GM12878 (cell line): ENCODE measurements around the gene POLR3A. TPM values are rescaled to one million over a fixed set of nuclear protein-coding genes. Genes with fewer than 3 reads are reported as not detected.

ENCODE experiments used
- CBX3 ChIP-seq: fragments of 200-600 bp; sonication (generic); IDR thresholded peaks from 2 replicates; pipeline ENCODE4 v1.6.1; 2016; ENCODE audit warnings: low read depth, borderline replicate concordance
- CEBPB ChIP-seq, 2 experiments: fragments of 150-350 bp in 1 of 2; IDR thresholded peaks; 2 replicates each; pipeline ENCODE4 v1.6.1; 2012 to 2014; ENCODE audit warnings: low read depth in 2 of 2, low read length in 2 of 2, borderline replicate concordance in 1 of 2, inconsistent platforms in 1 of 2
- CHD4 ChIP-seq: fragments of 200-600 bp; sonication (generic); IDR thresholded peaks from 2 replicates; pipeline ENCODE4 v1.6.1; 2016; ENCODE audit warnings: mild to moderate bottlenecking
- HDGF ChIP-seq: fragments of 450-650 bp; IDR thresholded peaks from 2 replicates; pipeline ENCODE4 v1.6.1; 2016; ENCODE audit warnings: antibody characterized with exemption
- KAT2A ChIP-seq: conservative IDR thresholded peaks from 2 replicates; pipeline ENCODE4 v1.6.1; 2011; ENCODE audit warnings: low read depth, low read length; ENCODE audit not compliant: control insufficient read depth
- KLF5 ChIP-seq: fragments of 450-650 bp; IDR thresholded peaks from 2 replicates; pipeline ENCODE4 v1.6.1; 2014; ENCODE audit warnings: mild to moderate bottlenecking; ENCODE audit not compliant: partially characterized antibody
- MYB ChIP-seq: fragments of 150-350 bp; IDR thresholded peaks from 2 replicates; pipeline ENCODE4 v1.6.1; 2014; ENCODE audit warnings: mild to moderate bottlenecking, low read depth, low read length, borderline replicate concordance
- NR2F1 ChIP-seq: fragments of 450-650 bp; conservative IDR thresholded peaks from 2 replicates; pipeline ENCODE4 v1.6.1; 2017; ENCODE audit warnings: mild to moderate bottlenecking
- POLR2AphosphoS2 ChIP-seq: IDR thresholded peaks from 2 replicates; pipeline ENCODE4 v1.6.1; 2011; ENCODE audit warnings: low read depth, mild to moderate bottlenecking, low read length, improper control_type of control experiment, moderate library complexity
- RELA ChIP-seq: fragments of 450-650 bp; IDR thresholded peaks from 2 replicates; pipeline ENCODE4 v1.8.0; 2014; ENCODE audit warnings: borderline replicate concordance; ENCODE audit not compliant: partially characterized antibody
- SREBF1 ChIP-seq: IDR thresholded peaks from 2 replicates; pipeline ENCODE4 v1.6.1; 2012; ENCODE audit warnings: mild to moderate bottlenecking, low read length
- SREBF2 ChIP-seq: IDR thresholded peaks from 2 replicates; pipeline ENCODE4 v1.6.1; 2012; ENCODE audit warnings: mild to moderate bottlenecking, low read length
- SUPT20H ChIP-seq: IDR thresholded peaks from 2 replicates; pipeline ENCODE4 v1.6.1; 2011; ENCODE audit warnings: low read depth, mild to moderate bottlenecking, low read length, moderate library complexity, borderline replicate concordance; ENCODE audit not compliant: control insufficient read depth
- ZNF217 ChIP-seq: fragments of 450-650 bp; IDR thresholded peaks from 2 replicates; pipeline ENCODE4 v1.6.1; 2017; ENCODE audit warnings: antibody characterized with exemption, mild to moderate bottlenecking
- ZNF384 ChIP-seq: IDR thresholded peaks from 2 replicates; pipeline ENCODE4 v1.6.1; 2012; ENCODE audit warnings: low read depth, mild to moderate bottlenecking, low read length, improper control_type of control experiment, borderline replicate concordance
- polyA plus RNA-seq, 11 experiments: library from polyadenylated mRNA; depleted of rRNA in 4 of 11; unstranded in 6 of 11; stranded (reverse) in 5 of 11; fragments of >200 nt; fragmentation: Nextera tagmentation in 4 of 11; fragmentation: Illumina TruSeq in 1 of 11; extraction: Ambion mirVana in 4 of 11; extraction: Trizol in 1 of 11; gene quantifications; 1 replicate in 1 of 11; 2 replicates in 10 of 11; pipeline versions ENCODE4 v1.2.1 to v1.2.3, GENCODE V29; 2011 to 2016; ENCODE audit warnings: inconsistent platforms in 2 of 11, missing spikeins in 2 of 11, low read depth in 1 of 11
- total RNA-seq, 4 experiments: library from RNA; depleted of rRNA in 3 of 4; stranded (reverse); fragments of >200 nt in 3 of 4; fragmentation: Illumina TruSeq in 1 of 4; extraction: Trizol in 1 of 4; gene quantifications; 2 replicates each; pipeline versions ENCODE4 v1.2.1 to v1.2.3, GENCODE V29; 2013 to 2021
- TF ChIP-seq, protein P1 (sequence below): IDR thresholded peaks from 2 replicates; pipeline ENCODE4 v1.6.1; 2012; ENCODE audit warnings: low read depth, low read length, improper control_type of control experiment
- TF ChIP-seq, protein P2 (sequence below): IDR thresholded peaks from 2 replicates; pipeline ENCODE4 v1.6.1; 2012; ENCODE audit warnings: low read depth, low read length, improper control_type of control experiment
- TF ChIP-seq, protein P3 (sequence below): IDR thresholded peaks from 2 replicates; pipeline ENCODE4 v1.6.1; 2011; ENCODE audit warnings: low read depth, mild to moderate bottlenecking, low read length, moderate library complexity, borderline replicate concordance; ENCODE audit errors: extremely low read depth
- TF ChIP-seq, protein P4 (sequence below): fragments of 450-650 bp; IDR thresholded peaks from 2 replicates; pipeline ENCODE4 v1.6.1; 2017; ENCODE audit warnings: low read depth, mild to moderate bottlenecking, moderate library complexity

POLR3A gene
- total and polyA plus RNA-seq, 10 of the 15 experiments (the other 5 are each of a cell fraction or from before 2014, with no cell fraction given) = 5.4 to 20.4 (median 14.4) TPM

DNA sequence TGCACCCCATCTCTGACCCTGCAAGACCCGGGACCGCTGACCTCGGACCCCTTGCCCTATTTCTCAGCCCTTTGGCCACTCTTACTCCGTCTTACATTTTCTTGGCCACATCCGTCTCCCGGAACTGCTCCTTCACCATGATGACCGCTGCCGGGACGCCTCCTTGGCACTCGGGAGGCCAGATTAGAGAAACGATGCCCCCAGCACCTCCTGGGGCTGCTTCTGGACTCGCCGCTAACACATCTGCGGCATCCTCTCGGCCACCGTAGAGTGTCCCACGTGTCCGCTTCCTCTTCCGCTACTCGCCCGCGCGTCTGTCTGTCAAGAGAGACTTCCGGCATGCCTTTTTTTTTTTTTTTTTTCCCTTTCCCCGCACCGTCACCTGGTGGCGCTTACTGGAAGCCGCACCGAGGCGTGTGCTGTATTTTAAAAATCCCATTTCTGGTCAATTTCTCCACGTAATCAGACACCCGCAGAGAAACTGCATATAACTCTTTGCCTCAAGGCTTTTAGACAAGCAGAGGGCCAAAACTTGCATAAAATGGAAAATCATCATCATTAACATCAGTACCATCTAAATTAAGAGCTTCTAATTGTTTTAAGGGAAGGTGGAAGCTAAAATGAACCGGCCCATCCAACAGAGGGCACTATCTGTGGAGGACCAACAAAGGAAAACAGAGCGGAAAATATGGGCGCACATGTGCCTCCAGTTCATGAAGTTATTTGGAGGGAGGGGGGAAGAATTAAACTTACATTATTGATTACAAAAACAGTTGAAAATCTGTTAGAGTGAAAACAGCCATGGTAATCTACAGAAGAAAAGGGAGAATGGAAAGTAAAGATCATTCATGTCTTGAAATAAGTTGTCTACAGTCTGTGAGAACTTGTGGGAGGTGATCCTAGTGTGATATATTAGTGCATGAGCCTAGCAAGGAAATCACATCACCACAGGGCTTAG, at the start of gene POLR3A (continued):
- TF ChIP-seq CHD4 = no peak
- no peak for TF ChIP-seq SUPT20H
- no peak for TF ChIP-seq KAT2A
- no peak for TF ChIP-seq CEBPB (IDR thresholded peaks at IDR 0.05; ENCODE audit: borderline replicate concordance in 1 of 2, low read depth in 2 of 2, low read length in 2 of 2)
- TF ChIP-seq RELA = peak; percentile 84
- TF ChIP-seq KLF5 = peak; percentile 43
- TF ChIP-seq, protein P1, sequence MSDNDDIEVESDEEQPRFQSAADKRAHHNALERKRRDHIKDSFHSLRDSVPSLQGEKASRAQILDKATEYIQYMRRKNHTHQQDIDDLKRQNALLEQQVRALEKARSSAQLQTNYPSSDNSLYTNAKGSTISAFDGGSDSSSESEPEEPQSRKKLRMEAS = peak; percentile 85
- TF ChIP-seq, protein P2, sequence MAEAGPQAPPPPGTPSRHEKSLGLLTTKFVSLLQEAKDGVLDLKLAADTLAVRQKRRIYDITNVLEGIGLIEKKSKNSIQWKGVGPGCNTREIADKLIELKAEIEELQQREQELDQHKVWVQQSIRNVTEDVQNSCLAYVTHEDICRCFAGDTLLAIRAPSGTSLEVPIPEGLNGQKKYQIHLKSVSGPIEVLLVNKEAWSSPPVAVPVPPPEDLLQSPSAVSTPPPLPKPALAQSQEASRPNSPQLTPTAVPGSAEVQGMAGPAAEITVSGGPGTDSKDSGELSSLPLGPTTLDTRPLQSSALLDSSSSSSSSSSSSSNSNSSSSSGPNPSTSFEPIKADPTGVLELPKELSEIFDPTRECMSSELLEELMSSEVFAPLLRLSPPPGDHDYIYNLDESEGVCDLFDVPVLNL = no peak
- no peak for TF ChIP-seq MYB
- TF ChIP-seq NR2F1 = peak; percentile 82
- TF ChIP-seq HDGF = peak; percentile 53; the same call in 1 of the 2 replicates
- peak; percentile 82; the same call in 1 of the 2 replicates for TF ChIP-seq POLR2AphosphoS2
- peak; percentile 100 for TF ChIP-seq ZNF384
- TF ChIP-seq SREBF2 = no peak
- no peak for TF ChIP-seq CBX3
- TF ChIP-seq SREBF1 = no peak
- TF ChIP-seq ZNF217 = no peak
- TF ChIP-seq, protein P3, sequence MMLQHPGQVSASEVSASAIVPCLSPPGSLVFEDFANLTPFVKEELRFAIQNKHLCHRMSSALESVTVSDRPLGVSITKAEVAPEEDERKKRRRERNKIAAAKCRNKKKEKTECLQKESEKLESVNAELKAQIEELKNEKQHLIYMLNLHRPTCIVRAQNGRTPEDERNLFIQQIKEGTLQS = peak; percentile 86; the same call in 1 of the 2 replicates
- TF ChIP-seq, protein P4, sequence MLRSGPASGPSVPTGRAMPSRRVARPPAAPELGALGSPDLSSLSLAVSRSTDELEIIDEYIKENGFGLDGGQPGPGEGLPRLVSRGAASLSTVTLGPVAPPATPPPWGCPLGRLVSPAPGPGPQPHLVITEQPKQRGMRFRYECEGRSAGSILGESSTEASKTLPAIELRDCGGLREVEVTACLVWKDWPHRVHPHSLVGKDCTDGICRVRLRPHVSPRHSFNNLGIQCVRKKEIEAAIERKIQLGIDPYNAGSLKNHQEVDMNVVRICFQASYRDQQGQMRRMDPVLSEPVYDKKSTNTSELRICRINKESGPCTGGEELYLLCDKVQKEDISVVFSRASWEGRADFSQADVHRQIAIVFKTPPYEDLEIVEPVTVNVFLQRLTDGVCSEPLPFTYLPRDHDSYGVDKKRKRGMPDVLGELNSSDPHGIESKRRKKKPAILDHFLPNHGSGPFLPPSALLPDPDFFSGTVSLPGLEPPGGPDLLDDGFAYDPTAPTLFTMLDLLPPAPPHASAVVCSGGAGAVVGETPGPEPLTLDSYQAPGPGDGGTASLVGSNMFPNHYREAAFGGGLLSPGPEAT = peak; percentile 82
